Astrocyte of the cerebellum (primary cell): Measurements from ENCODE around the gene CARHSP1.

Experiments
- DNase-seq: peaks from one replicate; pipeline ENCODE4 v3.0.0-alpha.2; 2011; ENCODE audit warnings: low read depth
- H3K4me3 ChIP-seq: 2 replicates; pipeline ENCODE4 v1.5.1; 2011; ENCODE audit warnings: mild to moderate bottlenecking, low read depth, low read length, moderate library complexity
- in situ Hi-C: cut with HindIII; loops from 2 replicates; pipeline ENCODE4 v1.10.0; 2017; ENCODE audit warnings: low sequenced_read_pairs
- TF ChIP-seq, protein P1 (sequence below): IDR thresholded peaks from 2 replicates; pipeline ENCODE4 v1.5.1; 2012; ENCODE audit warnings: low read length, low read depth, moderate library complexity, mild to moderate bottlenecking; ENCODE audit errors: missing control alignments

Gene CARHSP1

DNA sequence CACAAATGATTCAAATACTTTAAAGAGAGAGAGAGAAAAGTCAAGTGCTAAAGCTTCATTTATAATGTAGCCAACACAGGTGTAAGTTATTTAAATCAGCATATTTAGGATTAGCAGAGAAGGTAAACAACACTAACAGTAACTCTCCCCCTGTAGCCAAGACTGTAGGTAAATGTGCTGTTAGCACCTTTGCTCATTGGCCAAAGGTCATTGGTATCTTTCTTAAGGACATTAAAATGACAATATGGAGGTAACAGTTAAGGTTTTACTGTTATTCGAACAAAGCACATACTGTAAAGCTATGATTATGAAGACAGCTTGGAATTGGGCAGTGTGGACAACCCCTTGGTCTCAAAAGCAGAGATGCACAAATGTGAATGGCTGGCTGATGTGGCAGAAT, 42.0 kb upstream of the CARHSP1 start:
- in situ Hi-C loops = loop anchor here (25.0 kb wide), 1 partner anchor 99 kb away; no protein-coding TSS in a partner anchor

DNA sequence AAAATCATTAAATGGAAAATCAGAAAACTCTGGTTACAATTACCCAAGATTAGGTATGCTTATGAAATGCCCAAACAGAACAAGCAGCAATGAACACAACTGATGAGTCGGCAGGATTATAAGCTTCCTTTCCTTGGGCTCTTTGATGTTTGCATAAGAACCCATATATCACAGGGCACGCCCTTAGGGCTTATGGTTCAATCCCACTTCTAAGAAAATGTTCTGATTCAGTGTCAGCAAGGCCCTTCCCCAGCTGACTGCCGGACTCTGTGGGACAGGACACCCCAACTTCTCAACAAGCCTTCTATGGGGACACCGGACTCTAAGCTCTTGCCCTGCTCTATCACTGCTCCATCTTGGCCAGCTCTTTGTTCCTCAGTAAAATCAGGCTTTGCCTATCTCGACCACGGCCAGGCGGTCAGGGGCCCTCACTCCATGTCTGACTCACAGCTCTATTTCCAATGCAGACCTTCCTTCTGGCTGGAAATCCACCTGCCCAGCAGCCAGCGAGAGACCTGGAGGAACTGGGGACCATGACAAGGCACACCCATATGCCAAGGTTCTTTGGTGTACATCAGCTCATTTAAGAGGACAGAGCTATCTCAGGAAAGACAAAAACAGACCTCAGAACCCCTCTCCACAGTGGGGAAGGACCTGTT, 40.1 kb upstream of the CARHSP1 start:
- no peak overlapping the region for H3K4me3 ChIP-seq
- in situ Hi-C loops = loop anchor here (25.0 kb wide), 1 partner anchor 97 kb away; no protein-coding TSS in a partner anchor
- no peak for DNase-seq
- TF ChIP-seq, protein P1, sequence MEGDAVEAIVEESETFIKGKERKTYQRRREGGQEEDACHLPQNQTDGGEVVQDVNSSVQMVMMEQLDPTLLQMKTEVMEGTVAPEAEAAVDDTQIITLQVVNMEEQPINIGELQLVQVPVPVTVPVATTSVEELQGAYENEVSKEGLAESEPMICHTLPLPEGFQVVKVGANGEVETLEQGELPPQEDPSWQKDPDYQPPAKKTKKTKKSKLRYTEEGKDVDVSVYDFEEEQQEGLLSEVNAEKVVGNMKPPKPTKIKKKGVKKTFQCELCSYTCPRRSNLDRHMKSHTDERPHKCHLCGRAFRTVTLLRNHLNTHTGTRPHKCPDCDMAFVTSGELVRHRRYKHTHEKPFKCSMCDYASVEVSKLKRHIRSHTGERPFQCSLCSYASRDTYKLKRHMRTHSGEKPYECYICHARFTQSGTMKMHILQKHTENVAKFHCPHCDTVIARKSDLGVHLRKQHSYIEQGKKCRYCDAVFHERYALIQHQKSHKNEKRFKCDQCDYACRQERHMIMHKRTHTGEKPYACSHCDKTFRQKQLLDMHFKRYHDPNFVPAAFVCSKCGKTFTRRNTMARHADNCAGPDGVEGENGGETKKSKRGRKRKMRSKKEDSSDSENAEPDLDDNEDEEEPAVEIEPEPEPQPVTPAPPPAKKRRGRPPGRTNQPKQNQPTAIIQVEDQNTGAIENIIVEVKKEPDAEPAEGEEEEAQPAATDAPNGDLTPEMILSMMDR = no peak

More for the DNA sequence above, 42.0 kb upstream of the CARHSP1 start:
- no peak for DNase-seq
- TF ChIP-seq, protein P1 = no peak
- H3K4me3 ChIP-seq = no peak overlapping the region

DNA sequence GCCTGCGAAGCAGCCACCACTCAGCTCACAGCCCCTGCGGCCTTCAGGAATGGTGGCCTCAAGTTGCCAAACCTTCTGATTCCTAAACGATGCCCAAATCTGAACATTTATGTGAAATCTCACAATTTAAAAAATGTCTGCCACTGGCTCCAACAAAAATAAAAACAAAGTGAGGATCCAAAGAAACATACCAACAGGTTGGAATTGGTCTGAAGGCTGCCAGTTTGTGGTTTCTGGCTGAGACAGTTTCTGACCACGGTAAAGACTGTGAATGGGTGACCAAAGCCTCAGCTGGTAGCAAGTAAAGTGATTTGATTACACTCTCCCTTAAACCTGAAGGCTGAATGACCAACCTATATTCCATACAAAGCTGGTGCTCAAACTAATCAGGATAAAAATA, 38.3 kb upstream of the CARHSP1 start:
- TF ChIP-seq, protein P1 = no peak

DNA sequence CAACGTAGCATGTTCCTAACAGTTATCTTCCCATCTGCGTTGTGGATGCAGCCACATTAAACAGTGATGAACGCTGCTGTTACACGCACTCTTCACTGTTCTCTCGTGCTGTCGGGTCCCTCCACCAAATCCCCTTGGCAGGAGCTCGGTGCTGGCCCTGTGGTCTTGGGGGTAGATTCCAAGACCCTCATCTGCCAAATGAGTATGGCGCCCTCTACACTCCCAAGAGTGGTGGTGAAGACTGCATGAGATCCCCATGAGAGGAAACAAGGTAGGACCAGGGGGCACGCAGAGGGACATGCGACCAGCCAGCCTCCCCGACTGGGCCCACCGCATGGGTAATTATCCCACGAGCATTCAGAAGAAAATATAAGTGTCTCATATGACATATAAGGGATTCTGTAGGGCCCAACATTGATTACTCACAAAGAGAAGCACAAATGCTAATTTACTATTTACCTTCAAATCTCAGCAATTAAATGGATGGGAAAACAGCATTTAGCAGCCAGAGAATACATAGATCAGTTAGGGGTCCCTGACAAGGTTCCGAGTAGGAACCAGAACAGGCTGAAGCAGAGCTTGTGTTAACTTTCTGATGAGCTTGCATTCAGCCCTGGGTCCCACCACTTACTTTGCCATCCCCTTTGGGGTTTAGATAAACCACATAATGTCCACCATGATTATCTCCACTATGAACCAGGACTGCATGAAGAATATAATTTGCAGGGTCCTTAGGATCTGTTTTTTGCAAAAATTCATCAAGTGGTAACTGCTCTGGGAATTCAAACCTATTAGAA, 37.2 kb upstream of the CARHSP1 start:
- no peak overlapping the region for H3K4me3 ChIP-seq
- in situ Hi-C loops = loop anchor here (25.0 kb wide), 1 partner anchor 94 kb away; no protein-coding TSS in a partner anchor
- no peak for DNase-seq
- TF ChIP-seq, protein P1 = peak; percentile 40

More for the DNA sequence above, 38.3 kb upstream of the CARHSP1 start:
- no peak for DNase-seq
- in situ Hi-C loops = loop anchor here (25.0 kb wide), 1 partner anchor 95 kb away; no protein-coding TSS in a partner anchor
- no peak overlapping the region for H3K4me3 ChIP-seq

DNA sequence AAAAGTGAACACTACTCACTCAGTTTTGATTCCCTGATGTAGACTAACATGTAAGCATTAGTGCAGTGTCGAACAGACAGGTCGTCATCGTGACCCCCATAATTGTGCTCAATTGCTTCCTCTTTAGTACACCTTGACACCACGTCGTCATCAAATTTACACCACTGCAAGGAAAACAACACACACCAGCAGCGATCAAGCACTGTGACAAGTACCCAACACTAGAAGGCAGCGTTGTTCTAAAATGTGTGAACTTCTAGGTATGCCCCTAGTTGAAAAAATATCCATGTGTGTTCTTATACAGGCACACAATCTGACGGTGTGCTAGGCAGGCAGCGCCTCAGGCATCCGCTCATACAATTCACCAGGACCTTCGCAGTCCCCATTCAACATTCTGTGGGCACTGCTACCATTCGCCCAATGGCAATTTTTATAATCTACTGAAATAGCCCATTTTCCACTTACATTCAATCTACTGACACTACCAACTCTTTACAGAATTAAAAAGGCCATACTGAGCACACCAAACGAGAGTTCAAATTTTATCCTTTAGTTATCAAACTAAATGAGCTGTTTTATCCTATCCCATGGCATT, 36.5 kb upstream of the CARHSP1 start:
- in situ Hi-C loops = loop anchor here (25.0 kb wide), 1 partner anchor 93 kb away; no protein-coding TSS in a partner anchor
- TF ChIP-seq, protein P1 = peak; percentile 72
- no peak overlapping the region for H3K4me3 ChIP-seq
- no peak for DNase-seq

DNA sequence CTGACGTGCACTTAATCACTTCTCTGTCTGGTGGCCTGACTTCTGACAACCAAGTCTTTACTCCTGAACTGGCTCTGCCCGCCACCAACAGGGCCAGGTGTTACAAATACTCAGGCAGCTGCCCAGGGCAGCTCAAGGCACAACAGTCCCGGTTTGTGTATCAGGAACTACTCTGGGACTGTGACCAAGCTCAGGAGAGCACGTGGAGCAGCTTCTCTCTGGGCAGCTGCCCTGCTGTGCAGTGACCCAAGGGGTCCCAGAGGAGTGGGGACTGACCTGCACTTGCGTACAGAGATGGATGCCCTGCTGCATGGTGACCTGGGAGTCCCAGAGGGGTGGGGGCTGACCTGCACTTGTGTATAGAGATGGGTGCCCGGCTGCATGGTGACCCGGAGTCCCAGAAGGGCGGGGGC, 35.2 kb upstream of the CARHSP1 start:
- in situ Hi-C loops = loop anchor here (25.0 kb wide), 1 partner anchor 92 kb away; no protein-coding TSS in a partner anchor

More for the DNA sequence above, 35.2 kb upstream of the CARHSP1 start:
- DNase-seq = no peak
- TF ChIP-seq, protein P1 = no peak
- no peak overlapping the region for H3K4me3 ChIP-seq
